Cortex of kidney (tissue), 1 donor: ENCODE data around the gene OSBPL2.

Experiments used
- DNase-seq: peaks from one replicate; lab custom pipeline; 2025; lab: John Stamatoyannopoulos, UW

OSBPL2 gene

GRCh38 chr20:62222266-62222850, 16.0 kb upstream of the OSBPL2 start:
- DNase-seq, result no peak

DNA sequence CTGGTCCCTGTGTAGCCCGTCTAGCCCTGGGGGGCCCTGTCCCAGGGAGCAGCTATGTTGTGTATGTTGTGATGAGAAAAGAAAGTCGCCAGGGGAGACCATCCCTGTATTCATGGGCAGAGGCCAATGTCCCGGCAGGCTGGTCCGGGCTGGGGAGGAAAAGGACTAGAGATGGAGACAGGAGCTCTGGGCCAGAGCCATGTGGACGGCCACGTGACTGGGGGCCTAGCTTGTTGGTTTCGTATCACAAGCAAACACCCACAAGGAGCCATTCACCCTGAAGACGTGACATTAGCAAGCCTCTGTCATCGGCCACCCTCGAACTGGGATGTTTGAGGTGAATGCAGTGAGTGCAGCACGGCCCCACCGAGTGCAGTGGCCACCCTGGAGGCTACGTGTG, 15.3 kb upstream of the OSBPL2 start:
- no peak for DNase-seq

- DNase-seq, result no peak
These were observed 14.8 kb upstream of the OSBPL2 start for GRCh38 chr20:62223571-62223970.

DNA sequence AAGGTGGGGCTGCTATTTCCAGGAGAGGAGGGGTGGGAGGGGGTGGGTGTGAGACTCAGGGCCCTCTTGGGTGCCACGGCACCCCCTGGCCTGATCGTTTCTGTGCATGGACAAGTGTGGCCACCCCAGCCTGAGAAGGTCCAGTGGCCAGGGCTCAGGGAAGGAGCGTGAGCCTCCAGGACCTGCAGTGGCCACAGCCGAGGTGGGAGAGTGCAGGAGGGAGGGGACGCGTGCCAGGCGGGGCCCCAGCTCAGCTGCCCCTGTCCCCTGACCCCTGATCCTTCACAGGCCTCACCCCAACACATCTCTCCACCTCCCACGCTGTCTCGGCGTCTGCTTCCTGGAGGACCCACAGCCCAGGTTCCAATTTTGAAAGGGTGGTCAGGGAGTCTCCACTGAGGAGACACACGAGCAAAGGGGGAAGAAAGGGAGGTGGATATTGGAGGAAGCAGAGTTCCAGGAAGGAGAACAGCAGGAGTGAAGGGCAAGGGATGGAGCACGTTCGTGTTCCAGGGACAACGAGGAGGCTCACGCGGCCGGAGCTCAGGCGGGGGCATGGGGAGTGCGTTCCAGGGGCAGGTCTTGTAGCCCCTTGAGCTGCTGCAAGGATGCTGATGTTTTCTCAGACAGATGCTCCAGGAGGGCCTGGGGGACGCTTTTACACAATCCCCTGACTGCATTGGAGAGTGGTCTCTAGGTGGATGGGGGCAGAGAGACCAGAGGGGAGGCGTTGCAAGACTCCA, 14.0 kb upstream of the OSBPL2 start:
- no peak for DNase-seq

GRCh38 chr20:62225026-62225425, 13.3 kb upstream of the OSBPL2 start:
- no peak for DNase-seq

GRCh38 chr20:62225820-62226635, 12.3 kb upstream of the OSBPL2 start:
- DNase-seq, result no peak

GRCh38 chr20:62226707-62227590, 11.4 kb upstream of the OSBPL2 start:
- no peak for DNase-seq

- DNase-seq, result no peak
These were observed 10.7 kb upstream of the OSBPL2 start for GRCh38 chr20:62227591-62227976.

- DNase-seq, result no peak
These were observed 10.1 kb upstream of the OSBPL2 start for GRCh38 chr20:62227977-62228958.

DNA sequence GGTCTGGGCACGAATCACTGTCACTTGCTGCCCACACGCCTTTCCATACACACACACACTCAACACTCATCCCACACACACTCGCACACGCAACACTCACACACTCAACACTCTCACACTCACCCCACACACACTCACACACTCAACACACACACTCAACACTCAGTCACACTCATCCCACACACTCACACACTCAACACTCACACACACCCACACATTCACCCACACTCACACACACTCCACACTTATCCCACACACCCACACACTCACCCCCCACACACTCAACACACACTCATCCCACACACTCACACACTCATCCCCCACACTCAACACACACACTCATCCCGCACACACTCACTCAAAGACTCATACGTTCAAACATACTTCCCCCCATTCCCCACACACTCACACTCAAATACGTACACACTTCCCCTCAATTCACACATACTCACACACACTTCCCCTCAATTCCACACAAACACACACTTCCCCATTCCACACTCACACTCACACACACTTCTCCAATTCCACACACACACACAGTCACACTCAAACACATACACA, 9.3 kb upstream of the OSBPL2 start:
- no peak for DNase-seq

DNA sequence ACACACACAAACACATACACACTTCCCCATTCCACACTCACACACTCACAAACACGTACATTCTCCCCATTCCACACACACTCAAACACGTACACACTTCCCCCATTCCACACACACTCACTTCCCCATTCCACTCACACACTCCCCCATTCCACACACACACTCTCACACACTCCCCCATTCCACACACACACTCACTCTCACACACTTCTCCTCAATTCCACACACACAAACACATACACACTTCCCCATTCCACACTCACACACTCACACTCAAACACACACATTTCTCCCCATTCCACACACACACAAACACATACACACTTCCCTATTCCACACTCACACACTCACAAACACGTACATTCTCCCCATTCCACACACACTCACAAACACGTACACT, 8.7 kb upstream of the OSBPL2 start:
- DNase-seq, result no peak

DNA sequence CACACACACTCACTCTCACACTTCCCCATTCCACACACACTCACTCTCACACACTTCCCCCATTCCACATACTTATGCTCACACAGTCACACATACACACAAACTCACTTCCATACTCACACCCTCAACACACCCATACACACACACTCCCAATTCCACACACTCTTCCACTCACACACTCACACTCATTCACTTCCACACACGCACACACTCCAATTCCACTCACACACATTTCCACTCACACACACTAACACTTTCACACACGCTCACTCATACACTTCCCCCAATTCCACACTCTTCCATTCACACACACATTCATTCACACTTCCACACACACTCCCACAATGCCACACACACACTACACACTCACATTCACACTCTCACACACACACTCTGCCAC, 8.0 kb upstream of the OSBPL2 start:
- no peak for DNase-seq

GRCh38 chr20:62230696-62231095, 7.6 kb upstream of the OSBPL2 start:
- DNase-seq, result no peak

DNA sequence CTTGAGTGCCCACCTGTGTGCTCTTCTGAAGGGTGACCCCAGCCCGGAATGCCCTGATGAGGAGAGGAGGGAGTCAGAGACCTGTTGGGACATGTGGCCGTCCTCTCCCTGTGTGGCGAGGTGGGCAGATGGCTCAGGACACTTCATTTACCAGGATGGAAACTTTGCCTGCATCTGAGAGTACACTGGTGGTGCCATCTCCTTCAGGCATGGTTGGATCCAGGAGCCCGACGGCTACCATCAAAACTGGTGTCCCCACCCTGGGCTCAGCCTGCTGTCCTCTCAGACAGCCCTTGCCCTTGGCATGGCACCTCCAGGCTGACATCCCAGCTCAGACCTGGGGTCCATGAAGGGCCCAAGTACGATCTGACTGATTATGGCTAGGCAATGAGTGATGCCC, 7.0 kb upstream of the OSBPL2 start:
- DNase-seq, result no peak

- no peak for DNase-seq
These were observed 6.1 kb upstream of the OSBPL2 start for GRCh38 chr20:62232194-62232593.

GRCh38 chr20:62232770-62233645, 5.3 kb upstream of the OSBPL2 start:
- no peak for DNase-seq

DNA sequence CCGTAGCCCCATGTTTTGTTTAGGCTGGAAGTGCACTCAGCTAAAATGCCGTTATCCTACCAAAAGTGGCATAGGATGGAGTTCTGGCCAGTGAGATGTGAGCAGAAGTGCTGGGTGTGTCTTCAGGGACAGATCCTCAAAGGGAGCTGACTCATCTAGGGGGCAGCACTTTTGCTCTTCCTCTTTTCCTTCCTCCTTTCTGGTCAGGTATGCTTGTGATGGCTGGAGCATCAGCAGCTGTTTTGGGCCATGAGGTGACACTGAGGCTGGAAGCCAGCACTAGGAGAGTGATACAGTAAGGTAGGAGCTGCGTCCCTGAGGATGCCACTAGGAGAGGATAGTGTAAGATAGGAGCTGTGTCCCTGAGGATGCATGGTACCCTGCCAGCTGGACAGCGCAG, 4.6 kb upstream of the OSBPL2 start:
- no peak for DNase-seq

GRCh38 chr20:62234339-62234738, 4.0 kb upstream of the OSBPL2 start:
- DNase-seq, result no peak

GRCh38 chr20:62235001-62235776, 3.1 kb upstream of the OSBPL2 start:
- DNase-seq, result no peak
